ENCODE results near the gene NEO1.

Gene NEO1

GRCh38 chr15:73330206-73331051 lies 278.2 kb downstream of the NEO1 start:
- DNase-seq (ENCODE audit: low read depth): no peak

- no peak for DNase-seq (ENCODE audit: low read depth)
Measured at GRCh38 chr15:73331501-73331900, 279.2 kb downstream of the NEO1 start.

GRCh38 chr15:73331991-73332925 lies 280.0 kb downstream of the NEO1 start:
- no peak for DNase-seq (ENCODE audit: low read depth)

- no peak for DNase-seq (ENCODE audit: low read depth)
Measured at GRCh38 chr15:73333001-73333400, 280.7 kb downstream of the NEO1 start.

- no peak for DNase-seq (ENCODE audit: low read depth)
Measured at GRCh38 chr15:73334086-73334485, 281.8 kb downstream of the NEO1 start.

GRCh38 chr15:73335026-73335425 lies 282.8 kb downstream of the NEO1 start:
- DNase-seq (ENCODE audit: low read depth): no peak

GRCh38 chr15:73335471-73335870 lies 283.2 kb downstream of the NEO1 start:
- no peak for DNase-seq (ENCODE audit: low read depth)

- no peak for DNase-seq (ENCODE audit: low read depth)
Measured at GRCh38 chr15:73336756-73337155, 284.5 kb downstream of the NEO1 start.

- DNase-seq (ENCODE audit: low read depth): no peak
Measured at GRCh38 chr15:73337187-73337586, 284.9 kb downstream of the NEO1 start.

GRCh38 chr15:73338058-73338457 lies 285.8 kb downstream of the NEO1 start:
- no peak for DNase-seq (ENCODE audit: low read depth)

GRCh38 chr15:73338606-73339374 lies 286.5 kb downstream of the NEO1 start:
- no peak for DNase-seq (ENCODE audit: low read depth)

- no peak for DNase-seq (ENCODE audit: low read depth)
Measured at GRCh38 chr15:73340502-73341192, 288.4 kb downstream of the NEO1 start.

- no peak for DNase-seq (ENCODE audit: low read depth)
Measured at GRCh38 chr15:73341886-73342600, 289.8 kb downstream of the NEO1 start.

- DNase-seq (ENCODE audit: low read depth): no peak
Measured at GRCh38 chr15:73344056-73344455, 291.8 kb downstream of the NEO1 start.

- no peak for DNase-seq (ENCODE audit: low read depth)
Measured at GRCh38 chr15:73345658-73346057, 293.4 kb downstream of the NEO1 start.

GRCh38 chr15:73346735-73347312 lies 294.6 kb downstream of the NEO1 start:
- peak; percentile 17 for DNase-seq (ENCODE audit: low read depth)

- no peak for DNase-seq (ENCODE audit: low read depth)
Measured at GRCh38 chr15:73349191-73349590, 296.9 kb downstream of the NEO1 start.

GRCh38 chr15:73352082-73352481 lies 299.8 kb downstream of the NEO1 start:
- no peak for DNase-seq (ENCODE audit: low read depth)

GRCh38 chr15:73353734-73354133 lies 301.5 kb downstream of the NEO1 start:
- DNase-seq (ENCODE audit: low read depth): no peak

GRCh38 chr15:73354241-73354640 lies 302.0 kb downstream of the NEO1 start:
- no peak for DNase-seq (ENCODE audit: low read depth)
